Liver (tissue), 9 donors: ENCODE data around the gene ALG9. TPM values are rescaled to one million over a fixed set of nuclear protein-coding genes. Genes with fewer than 3 reads are reported as not detected.

Experiments used
- DNase-seq: peaks from one replicate; pipeline ENCODE4 v3.0.0-alpha.2; 2017; ENCODE audit warnings: low spot score
- H3K27ac ChIP-seq, 2 donors: one replicate each; pipeline ENCODE4 v1.7.0; 2013; ENCODE audit warnings: inconsistent platforms in 2 of 2, low read length in 2 of 2, control low read depth in 1 of 2, low read depth in 1 of 2, mild to moderate bottlenecking in 1 of 2
- H3K27me3 ChIP-seq, 4 donors: one replicate each; pipeline versions ENCODE4 v1.6.1 to v1.7.0; 2013; ENCODE audit warnings: low read length in 3 of 4, inconsistent platforms in 1 of 4, mild to moderate bottlenecking in 1 of 4, moderate library complexity in 1 of 4; ENCODE audit not compliant: control insufficient read depth in 4 of 4, insufficient read depth in 4 of 4
- H3K36me3 ChIP-seq, 4 donors: one replicate each; pipeline versions ENCODE4 v1.6.1 to v1.7.0; 2013; ENCODE audit warnings: low read length in 3 of 4, mild to moderate bottlenecking in 3 of 4, low read depth in 1 of 4, moderate library complexity in 1 of 4; ENCODE audit not compliant: control insufficient read depth in 4 of 4, insufficient read depth in 3 of 4
- H3K4me1 ChIP-seq, 4 donors: one replicate each; pipeline versions ENCODE4 v1.6.1 to v1.7.0; 2013; ENCODE audit warnings: low read length in 3 of 4, mild to moderate bottlenecking in 3 of 4, moderate library complexity in 1 of 4; ENCODE audit not compliant: control insufficient read depth in 4 of 4, insufficient read depth in 4 of 4
- H3K4me3 ChIP-seq, 3 donors: one replicate each; pipeline versions ENCODE4 v1.6.1 to v1.7.0; 2013; ENCODE audit warnings: low read length in 3 of 3, control low read depth in 1 of 3, low read depth in 1 of 3, mild to moderate bottlenecking in 1 of 3
- H3K9ac ChIP-seq, 2 donors: one replicate each; pipeline ENCODE4 v1.7.0; 2013; ENCODE audit warnings: low read length in 2 of 2, mild to moderate bottlenecking in 2 of 2, moderate library complexity in 2 of 2, control low read depth in 1 of 2, low read depth in 1 of 2
- H3K9me3 ChIP-seq, 4 donors: one replicate each; pipeline versions ENCODE4 v1.6.1 to v1.7.0; 2013; ENCODE audit warnings: low read length in 3 of 4; ENCODE audit not compliant: control insufficient read depth in 4 of 4
- EGR1 ChIP-seq, 2 donors: IDR thresholded peaks; 2 replicates each; pipeline ENCODE4 v1.6.1; 2016 to 2018; ENCODE audit warnings: antibody characterized with exemption in 2 of 2, low read depth in 2 of 2
- FOXA2 ChIP-seq: IDR thresholded peaks from 2 replicates; pipeline ENCODE4 v1.6.1; 2016; ENCODE audit warnings: antibody characterized with exemption
- GABPA ChIP-seq, 2 donors: IDR thresholded peaks in 1 of 2; conservative IDR thresholded peaks in 1 of 2; 2 replicates each; pipeline ENCODE4 v1.6.1; 2016; ENCODE audit warnings: antibody characterized with exemption in 2 of 2, mild to moderate bottlenecking in 1 of 2, moderate library complexity in 1 of 2
- HNF4G ChIP-seq: IDR thresholded peaks from 2 replicates; pipeline ENCODE4 v1.6.1; 2016; ENCODE audit warnings: antibody characterized with exemption
- JUND ChIP-seq, 2 donors: IDR thresholded peaks; 2 replicates each; pipeline ENCODE4 v1.6.1; 2016; ENCODE audit warnings: antibody characterized with exemption in 2 of 2
- NR2F2 ChIP-seq: IDR thresholded peaks from 2 replicates; pipeline ENCODE4 v1.6.1; 2016; ENCODE audit warnings: antibody characterized with exemption
- RAD21 ChIP-seq, 2 donors: IDR thresholded peaks; 2 replicates each; pipeline ENCODE4 v1.6.1; 2016; ENCODE audit warnings: antibody characterized with exemption in 2 of 2, mild to moderate bottlenecking in 2 of 2
- RXRA ChIP-seq, 2 donors: IDR thresholded peaks; 2 replicates each; pipeline ENCODE4 v1.6.1; 2017 to 2018; ENCODE audit warnings: antibody characterized with exemption in 2 of 2, mild to moderate bottlenecking in 1 of 2
- TAF1 ChIP-seq: conservative IDR thresholded peaks from 2 replicates; pipeline ENCODE4 v1.6.1; 2016; ENCODE audit warnings: antibody characterized with exemption, mild to moderate bottlenecking
- YY1 ChIP-seq: IDR thresholded peaks from 2 replicates; pipeline ENCODE4 v1.6.1; 2016; ENCODE audit warnings: antibody characterized with exemption, mild to moderate bottlenecking
- WGBS: extraction: QIAGEN DNeasy Blood & Tissue Kit; methylation state at CpG from one replicate; pipeline ENCODE4 v1.1.7; 2013; 5-methylcytosine and 5-hydroxymethylcytosine counted together
- polyA plus RNA-seq, 2 donors: library from polyadenylated mRNA; stranded (reverse) in 1 of 2; unstranded in 1 of 2; fragments of 200-250 nt in 1 of 2; fragments of >200 nt in 1 of 2; fragmentation: Nextera tagmentation in 1 of 2; extraction: Ambion mirVana in 1 of 2; gene quantifications; one replicate each; pipeline versions ENCODE4 v1.2.1 to v1.2.3, GENCODE V29; 2013 to 2015
- total RNA-seq, 2 donors: library from RNA; depleted of rRNA; stranded (reverse); fragments of >200 nt; gene quantifications; one replicate each; pipeline ENCODE4 v1.2.3, GENCODE V29; 2014
- TF ChIP-seq, protein P1 (sequence below): IDR thresholded peaks from 2 replicates; pipeline ENCODE4 v1.6.1; 2016; ENCODE audit warnings: antibody characterized with exemption
- TF ChIP-seq, protein P2 (sequence below): IDR thresholded peaks from 2 replicates; pipeline ENCODE4 v1.6.1; 2016; ENCODE audit warnings: antibody characterized with exemption
- TF ChIP-seq, protein P3 (sequence below): IDR thresholded peaks from 2 replicates; pipeline ENCODE4 v1.6.1; 2016; ENCODE audit warnings: antibody characterized with exemption
- TF ChIP-seq, protein P4 (sequence below): IDR thresholded peaks from 2 replicates; pipeline ENCODE4 v1.6.1; 2016; ENCODE audit warnings: antibody characterized with exemption, mild to moderate bottlenecking
- donor health status: healthy.
- donor health status: healthy.
- donor health status: healthy.
- donor health status: healthy.
- donor health status: healthy.

The ALG9 gene
- total and polyA plus RNA-seq, 4 donors = 13.7 to 36.3 (median 20.2) TPM

DNA sequence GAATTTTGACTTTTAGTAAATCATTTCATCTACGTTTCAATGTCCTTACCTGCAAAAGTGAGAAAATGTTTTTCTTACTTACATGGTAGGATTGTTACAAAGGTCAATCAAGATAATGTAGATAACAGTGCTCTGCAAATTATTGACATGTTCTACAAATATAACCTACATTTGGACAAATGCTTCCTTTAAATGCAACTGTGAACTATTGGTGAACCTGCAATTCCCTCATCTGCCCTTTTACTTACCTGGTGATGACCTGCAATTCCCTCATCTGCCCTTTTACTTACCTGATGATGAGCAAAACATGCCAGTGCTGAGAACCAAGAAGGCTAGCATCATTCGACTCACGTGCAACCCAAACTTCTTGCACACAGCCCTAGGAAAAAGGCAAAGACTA, 11.1 kb downstream of the ALG9 start (continued):
- TF ChIP-seq RAD21 (IDR thresholded peaks at IDR 0.05) = peak; percentile 24 to 37
- TF ChIP-seq, protein P1, sequence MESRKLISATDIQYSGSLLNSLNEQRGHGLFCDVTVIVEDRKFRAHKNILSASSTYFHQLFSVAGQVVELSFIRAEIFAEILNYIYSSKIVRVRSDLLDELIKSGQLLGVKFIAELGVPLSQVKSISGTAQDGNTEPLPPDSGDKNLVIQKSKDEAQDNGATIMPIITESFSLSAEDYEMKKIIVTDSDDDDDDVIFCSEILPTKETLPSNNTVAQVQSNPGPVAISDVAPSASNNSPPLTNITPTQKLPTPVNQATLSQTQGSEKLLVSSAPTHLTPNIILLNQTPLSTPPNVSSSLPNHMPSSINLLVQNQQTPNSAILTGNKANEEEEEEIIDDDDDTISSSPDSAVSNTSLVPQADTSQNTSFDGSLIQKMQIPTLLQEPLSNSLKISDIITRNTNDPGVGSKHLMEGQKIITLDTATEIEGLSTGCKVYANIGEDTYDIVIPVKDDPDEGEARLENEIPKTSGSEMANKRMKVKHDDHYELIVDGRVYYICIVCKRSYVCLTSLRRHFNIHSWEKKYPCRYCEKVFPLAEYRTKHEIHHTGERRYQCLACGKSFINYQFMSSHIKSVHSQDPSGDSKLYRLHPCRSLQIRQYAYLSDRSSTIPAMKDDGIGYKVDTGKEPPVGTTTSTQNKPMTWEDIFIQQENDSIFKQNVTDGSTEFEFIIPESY = peak; percentile 52
- peak in 1 of 2 donors; percentile 13 for TF ChIP-seq EGR1 (IDR thresholded peaks at IDR 0.05; ENCODE audit: low read depth in 2 of 2)

DNA sequence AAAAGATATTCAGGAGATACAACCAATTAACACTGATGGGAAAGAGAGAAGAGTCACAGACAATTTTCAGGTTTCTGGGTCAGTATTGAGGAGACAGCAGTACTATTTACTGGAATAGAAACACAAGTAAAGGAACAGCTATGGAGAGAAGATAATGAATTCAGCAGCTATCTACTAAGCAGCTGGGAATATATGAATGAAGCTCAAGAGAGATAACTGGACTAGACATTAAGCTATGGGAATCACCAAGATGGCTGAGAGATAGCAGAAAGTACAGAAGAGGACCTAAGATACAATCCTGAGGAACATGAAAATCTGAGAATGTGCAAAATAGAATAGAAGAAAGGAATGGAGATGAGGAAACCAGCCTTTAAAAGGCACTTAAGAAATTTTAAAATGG, 15.9 kb downstream of the ALG9 start:
- Histone ChIP-seq H3K4me3 (no peak overlapping the region), H3K9ac (no peak overlapping the region), H3K36me3 (peaks cover 2 to 14% (median 8%) of the 10 kb centered on the region in 4 donors), H3K9me3 (no peaks in the 10 kb centered on the region), H3K27me3 (no peaks in the 10 kb centered on the region), H3K4me1 (peaks cover 0 to 16% (median 7%) of the 10 kb centered on the region in 4 donors), H3K27ac (no peak overlapping the region)
- DNase-seq = no peak
- TF ChIP-seq RXRA (IDR thresholded peaks at IDR 0.05) (no peak), HNF4G (no peak)

DNA sequence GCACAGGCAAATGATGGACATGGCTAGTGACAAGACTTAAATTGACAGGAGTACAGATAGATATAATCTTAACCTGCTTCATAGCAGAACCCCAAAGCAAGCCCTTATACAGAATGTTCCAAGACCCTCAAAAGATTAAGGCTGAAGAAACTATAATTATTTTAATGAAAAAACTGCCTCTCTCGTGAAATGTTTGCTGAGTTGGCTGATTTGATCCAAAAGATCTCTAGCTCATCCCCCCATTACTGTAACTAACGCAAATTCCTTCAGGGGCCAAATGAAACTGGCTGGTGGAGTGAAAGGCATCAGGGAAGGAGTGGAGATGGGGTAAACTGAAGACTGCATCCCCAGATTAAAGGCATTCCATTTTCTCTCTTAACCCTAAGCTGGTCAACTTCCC, 19.3 kb downstream of the ALG9 start:
- TF ChIP-seq RAD21 (IDR thresholded peaks at IDR 0.05) (no peak), JUND (IDR thresholded peaks at IDR 0.05) (no peak), TAF1 (no peak), YY1 (no peak), HNF4G (no peak), GABPA (IDR thresholded peaks at IDR 0.05 in 1 of 2, conservative IDR thresholded peaks at IDR 0.05 in 1 of 2) (no peak), RXRA (IDR thresholded peaks at IDR 0.05) (no peak), NR2F2 (no peak)
- TF ChIP-seq, protein P1 = no peak
- TF ChIP-seq, protein P2, sequence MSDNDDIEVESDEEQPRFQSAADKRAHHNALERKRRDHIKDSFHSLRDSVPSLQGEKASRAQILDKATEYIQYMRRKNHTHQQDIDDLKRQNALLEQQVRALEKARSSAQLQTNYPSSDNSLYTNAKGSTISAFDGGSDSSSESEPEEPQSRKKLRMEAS = no peak
- TF ChIP-seq, protein P3, sequence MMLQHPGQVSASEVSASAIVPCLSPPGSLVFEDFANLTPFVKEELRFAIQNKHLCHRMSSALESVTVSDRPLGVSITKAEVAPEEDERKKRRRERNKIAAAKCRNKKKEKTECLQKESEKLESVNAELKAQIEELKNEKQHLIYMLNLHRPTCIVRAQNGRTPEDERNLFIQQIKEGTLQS = no peak
- 80% methylated on average over 2 of the region's 2 CpGs for WGBS
- no peak for DNase-seq
- Histone ChIP-seq H3K27ac (no peak overlapping the region), H3K27me3 (no peaks in the 10 kb centered on the region), H3K4me3 (no peak overlapping the region), H3K4me1 (peaks cover 0 to 5% (median 3%) of the 10 kb centered on the region in 4 donors), H3K9me3 (no peaks in the 10 kb centered on the region), H3K36me3 (peaks cover 2 to 15% (median 8%) of the 10 kb centered on the region in 4 donors), H3K9ac (no peak overlapping the region)

DNA sequence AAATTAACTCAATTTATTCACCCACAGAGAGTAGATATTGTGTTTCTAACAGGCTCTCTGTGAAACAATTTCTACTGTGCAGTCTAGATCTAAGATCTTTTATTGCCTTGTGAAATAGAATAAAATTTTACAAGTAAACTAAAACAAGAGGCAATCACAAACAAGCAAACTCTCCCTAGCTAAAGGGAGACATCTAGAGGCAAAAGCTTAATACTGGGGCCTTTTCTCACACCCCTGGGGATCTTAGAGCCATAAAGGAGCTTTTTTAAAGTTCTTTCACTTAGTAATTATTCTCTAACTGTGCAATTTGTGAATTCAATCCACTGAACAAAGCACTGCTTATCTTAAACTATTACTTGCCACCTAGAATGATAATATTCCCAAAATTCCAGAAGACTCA, 19.7 kb downstream of the ALG9 start:
- Histone ChIP-seq H3K4me1 (peaks cover 0 to 5% (median 3%) of the 10 kb centered on the region in 4 donors), H3K4me3 (no peak overlapping the region), H3K9ac (no peak overlapping the region), H3K9me3 (no peaks in the 10 kb centered on the region), H3K27ac (no peak overlapping the region), H3K36me3 (peaks cover 2 to 18% (median 8%) of the 10 kb centered on the region in 4 donors), H3K27me3 (no peaks in the 10 kb centered on the region)
- no peak for DNase-seq
- no peak for TF ChIP-seq GABPA (IDR thresholded peaks at IDR 0.05 in 1 of 2, conservative IDR thresholded peaks at IDR 0.05 in 1 of 2)
- TF ChIP-seq EGR1 (IDR thresholded peaks at IDR 0.05; ENCODE audit: low read depth in 2 of 2) = no peak
- TF ChIP-seq, protein P1 = no peak
- TF ChIP-seq RAD21 (IDR thresholded peaks at IDR 0.05) = peak; percentile 77 to 81
- TF ChIP-seq, protein P2 = no peak
- TF ChIP-seq JUND (IDR thresholded peaks at IDR 0.05) = no peak
- TF ChIP-seq, protein P4, sequence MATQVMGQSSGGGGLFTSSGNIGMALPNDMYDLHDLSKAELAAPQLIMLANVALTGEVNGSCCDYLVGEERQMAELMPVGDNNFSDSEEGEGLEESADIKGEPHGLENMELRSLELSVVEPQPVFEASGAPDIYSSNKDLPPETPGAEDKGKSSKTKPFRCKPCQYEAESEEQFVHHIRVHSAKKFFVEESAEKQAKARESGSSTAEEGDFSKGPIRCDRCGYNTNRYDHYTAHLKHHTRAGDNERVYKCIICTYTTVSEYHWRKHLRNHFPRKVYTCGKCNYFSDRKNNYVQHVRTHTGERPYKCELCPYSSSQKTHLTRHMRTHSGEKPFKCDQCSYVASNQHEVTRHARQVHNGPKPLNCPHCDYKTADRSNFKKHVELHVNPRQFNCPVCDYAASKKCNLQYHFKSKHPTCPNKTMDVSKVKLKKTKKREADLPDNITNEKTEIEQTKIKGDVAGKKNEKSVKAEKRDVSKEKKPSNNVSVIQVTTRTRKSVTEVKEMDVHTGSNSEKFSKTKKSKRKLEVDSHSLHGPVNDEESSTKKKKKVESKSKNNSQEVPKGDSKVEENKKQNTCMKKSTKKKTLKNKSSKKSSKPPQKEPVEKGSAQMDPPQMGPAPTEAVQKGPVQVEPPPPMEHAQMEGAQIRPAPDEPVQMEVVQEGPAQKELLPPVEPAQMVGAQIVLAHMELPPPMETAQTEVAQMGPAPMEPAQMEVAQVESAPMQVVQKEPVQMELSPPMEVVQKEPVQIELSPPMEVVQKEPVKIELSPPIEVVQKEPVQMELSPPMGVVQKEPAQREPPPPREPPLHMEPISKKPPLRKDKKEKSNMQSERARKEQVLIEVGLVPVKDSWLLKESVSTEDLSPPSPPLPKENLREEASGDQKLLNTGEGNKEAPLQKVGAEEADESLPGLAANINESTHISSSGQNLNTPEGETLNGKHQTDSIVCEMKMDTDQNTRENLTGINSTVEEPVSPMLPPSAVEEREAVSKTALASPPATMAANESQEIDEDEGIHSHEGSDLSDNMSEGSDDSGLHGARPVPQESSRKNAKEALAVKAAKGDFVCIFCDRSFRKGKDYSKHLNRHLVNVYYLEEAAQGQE = no peak
- TF ChIP-seq FOXA2 = no peak
- TF ChIP-seq HNF4G = no peak
- TF ChIP-seq, protein P3 = no peak
